HG03521 (cell line): ENCODE measurements around the gene INPP5F.
A peak's percentile ranks its signal among the peaks of the same experiment; 100 is the strongest.
"Not testable (repeated sequence)": the region's sequence is repeated elsewhere in the genome, so short reads cannot be mapped to it uniquely, and the experiment has no call there.

Source experiments
- ATAC-seq: cut with Tn5 transposase; IDR thresholded peaks from one replicate; pipeline ENCODE4 v1.9.1; 2021; ENCODE audit warnings: mild to moderate bottlenecking, moderate library complexity; ENCODE audit not compliant: unreplicated experiment

INPP5F gene

DNA sequence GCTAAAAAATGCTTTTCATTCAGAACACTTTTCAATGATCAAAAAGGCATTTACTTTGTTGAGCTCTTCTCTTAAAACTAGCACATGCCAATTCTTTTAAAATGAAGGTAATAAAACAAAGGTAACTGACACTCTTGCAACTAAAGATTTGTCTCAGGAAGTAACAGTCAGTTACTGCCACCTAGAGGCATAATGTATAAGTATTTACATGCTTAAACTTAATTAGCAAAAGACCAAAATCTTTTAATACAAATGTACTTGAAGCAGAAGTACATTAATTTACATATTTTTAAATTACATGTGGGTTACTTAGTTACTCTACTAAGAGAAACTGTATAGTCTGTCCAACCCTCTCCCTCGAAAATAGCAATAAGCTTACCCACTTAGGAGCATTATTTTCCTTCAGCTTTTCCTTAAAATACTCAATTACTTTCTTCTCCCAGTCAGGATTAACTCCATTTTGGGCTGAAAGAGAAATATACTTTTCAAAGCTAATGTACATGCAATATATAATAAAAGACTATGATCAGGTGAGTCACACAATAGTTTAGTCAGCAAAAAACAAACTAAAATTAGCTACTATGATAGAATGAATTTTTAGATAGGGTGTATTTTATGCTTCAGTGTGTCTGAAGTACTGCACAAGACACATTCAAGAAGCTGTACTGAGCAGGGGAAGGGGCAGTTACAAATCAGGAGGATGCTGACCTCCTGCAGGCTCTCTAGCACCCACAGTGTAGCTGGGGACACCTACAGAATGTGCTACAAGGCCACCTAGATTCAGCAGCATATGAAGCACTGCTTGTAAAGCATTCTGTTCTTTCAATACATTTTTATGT is 133.8 kb downstream of the INPP5F start:
- no peak for ATAC-seq

DNA sequence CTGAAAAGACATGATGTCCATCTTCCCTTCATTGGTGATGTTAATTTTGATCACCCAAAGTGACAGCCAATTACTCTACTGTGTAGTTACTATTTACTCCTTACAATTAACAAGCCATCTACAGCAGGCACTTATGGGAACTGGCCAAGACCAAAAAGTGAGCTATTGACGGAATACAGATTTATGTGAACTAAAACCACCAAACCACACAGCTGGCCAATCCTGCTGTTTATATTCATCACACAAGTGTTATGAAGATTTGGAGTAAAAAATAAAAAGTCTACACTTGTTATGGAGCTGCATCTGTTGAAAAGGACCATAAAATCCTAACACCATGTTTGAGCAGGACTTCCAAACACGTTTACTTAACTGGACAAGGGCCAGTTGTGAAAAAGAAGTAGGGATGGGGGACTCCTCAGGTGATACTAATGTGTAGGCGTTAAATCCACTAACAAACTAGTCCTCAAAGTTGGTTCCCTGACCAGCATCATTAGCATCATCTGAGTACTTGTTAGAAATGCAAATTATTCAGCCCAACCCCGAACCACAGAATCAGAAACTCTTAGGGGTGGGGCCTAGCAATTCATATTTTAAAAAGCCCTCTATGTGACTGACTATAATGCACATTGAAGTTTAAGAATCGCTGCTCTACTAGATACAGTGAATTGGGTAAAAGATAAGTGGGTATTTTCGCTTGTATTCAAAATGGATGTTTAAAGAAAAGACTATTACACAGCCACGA is 135.2 kb downstream of the INPP5F start:
- ATAC-seq: peak; percentile 46

DNA sequence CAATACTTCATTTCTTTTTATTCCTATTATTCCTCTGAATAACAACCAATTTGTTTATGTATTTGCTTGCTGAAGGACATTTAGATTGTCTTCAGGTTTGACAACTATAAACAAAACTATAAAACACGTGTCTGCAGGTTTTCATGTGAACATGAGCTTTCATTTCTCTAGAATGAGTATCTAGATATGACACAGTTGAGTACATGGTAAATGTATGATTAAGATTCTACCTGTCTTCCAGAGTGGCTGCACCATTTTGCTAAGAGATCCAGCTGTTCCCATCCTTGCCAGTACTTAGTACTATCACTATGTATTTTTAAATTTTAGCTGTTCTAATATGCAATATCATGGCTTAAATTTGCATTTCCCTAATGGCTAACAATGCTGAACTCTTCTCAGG is 136.7 kb downstream of the INPP5F start:
- no peak for ATAC-seq

DNA sequence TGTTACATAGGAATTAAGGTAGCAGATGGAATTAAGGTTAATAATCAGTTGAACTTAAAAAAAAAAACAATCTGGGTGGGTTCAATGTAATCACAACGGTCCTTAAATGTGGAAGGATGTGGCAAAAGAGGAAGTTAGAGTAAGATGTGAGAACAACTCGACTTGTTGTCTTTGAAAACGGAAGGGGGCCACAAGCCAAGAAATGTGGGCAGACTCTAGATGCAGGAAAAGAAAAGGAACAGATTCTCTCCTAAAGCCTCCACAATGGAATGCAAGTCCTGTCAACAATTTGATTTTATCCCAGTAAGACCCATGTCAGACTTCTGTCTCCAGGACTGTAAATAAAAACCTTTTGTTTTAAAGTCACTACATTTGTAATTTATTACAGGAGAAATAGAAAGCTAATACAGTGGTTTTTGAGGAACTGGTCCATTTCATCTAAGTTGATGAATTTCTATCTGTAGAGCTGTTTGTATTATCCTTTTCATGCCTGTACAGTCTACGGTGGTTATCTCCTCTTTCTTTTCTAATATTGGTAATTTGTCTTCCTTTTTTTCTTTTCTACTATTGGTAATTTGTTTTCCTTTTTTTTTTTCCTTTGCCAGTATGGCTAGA is 138.2 kb downstream of the INPP5F start:
- ATAC-seq: no peak

DNA sequence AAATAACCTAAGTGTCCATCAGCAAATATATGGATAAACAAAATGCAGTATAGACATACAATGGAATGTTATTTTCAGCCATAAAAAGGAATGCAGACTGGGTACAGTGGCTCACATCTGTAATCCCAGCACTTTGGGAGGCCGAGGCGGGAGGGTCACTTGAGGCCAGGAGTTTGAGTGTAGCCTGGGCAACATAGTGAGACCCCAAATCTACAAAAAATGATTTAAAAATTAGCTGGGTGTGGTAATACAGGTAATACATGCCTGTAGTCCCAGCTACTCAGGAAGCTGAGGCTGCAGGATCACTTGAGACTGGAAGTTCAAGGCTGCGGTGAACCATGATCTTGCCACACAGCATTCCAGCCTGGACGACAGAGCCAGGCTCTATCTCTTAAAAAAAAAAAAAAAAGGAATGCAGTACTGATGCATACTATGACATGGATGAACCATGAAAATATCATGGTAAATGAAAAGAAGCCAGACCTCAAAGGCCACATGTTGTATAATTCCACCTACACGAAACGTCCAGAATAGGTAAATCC is 139.9 kb downstream of the INPP5F start:
- ATAC-seq: no peak

DNA sequence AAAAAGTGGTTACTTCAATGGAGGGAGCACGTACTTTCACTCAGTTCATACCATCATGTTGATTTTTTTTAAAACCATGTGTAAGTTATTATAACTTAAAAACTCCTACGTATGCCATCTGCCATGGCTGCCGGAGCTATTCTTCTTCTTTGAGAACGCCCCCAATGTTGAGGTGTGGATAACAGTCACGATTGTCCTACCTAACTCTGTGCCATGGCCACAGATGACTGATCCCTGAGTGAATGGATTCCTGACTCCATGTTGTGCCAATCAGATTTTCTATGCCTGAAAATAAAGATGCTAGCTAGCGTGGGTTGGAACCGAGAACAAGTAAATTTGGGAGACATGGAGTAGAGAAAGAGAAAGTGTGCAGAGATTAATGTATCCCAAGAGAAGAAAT is 141.5 kb downstream of the INPP5F start:
- ATAC-seq: no peak

DNA sequence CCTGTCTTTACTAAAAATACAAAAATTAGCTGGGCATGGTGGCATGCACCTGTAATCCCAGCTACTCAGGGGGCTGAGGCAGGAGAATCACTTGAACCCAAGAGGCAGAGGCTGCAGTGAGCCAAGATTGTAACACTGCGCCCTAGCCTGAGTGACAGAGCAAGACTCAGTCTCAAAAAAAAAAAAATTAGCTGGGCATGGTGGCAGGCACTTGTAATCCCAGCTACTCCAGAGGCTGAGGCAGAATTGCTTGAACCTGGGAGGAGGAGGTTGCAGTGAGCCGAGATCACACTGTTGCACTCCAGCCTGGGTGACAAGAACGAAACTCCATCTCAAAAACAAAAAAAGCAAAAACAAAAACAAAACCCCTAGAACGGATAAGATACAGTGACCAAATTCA is 143.5 kb downstream of the INPP5F start:
- ATAC-seq: not testable (repeated sequence)

DNA sequence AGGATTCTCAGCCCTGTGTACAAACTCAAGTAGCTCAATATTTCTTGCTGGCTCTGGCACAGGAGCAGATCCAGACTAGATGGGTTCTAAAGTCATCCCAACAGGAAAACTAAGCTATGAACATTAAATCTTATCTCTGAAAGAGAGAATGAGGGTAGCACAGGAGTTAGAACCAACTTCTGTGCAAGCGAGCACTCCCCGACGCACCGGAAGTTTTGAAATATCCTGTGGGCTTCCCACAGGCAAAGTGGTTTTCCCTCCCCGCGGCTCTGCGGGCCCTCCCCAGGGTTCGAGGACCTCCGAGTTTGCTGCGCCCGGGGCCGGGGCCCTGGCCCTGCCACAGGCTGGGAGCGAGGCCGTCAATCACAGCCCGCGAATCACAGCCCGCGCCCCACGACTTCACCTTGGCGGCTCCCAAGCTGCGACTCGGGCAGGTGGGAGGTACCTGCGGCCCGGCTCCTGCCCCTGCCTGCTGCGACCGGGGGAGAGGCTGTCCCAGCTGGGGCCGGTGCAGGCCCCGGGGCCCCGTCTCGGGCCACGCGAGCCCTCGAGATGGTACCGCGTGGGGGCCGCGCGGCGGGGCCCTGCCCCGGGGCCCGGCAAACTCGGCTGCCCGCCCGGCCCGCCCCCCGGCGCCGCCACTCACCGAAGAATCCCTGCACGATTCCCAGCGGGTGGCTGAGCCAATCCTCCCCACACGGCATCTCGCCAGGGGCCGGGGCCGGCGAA is 146.2 kb downstream of the INPP5F start:
- ATAC-seq: peak; percentile 36

DNA sequence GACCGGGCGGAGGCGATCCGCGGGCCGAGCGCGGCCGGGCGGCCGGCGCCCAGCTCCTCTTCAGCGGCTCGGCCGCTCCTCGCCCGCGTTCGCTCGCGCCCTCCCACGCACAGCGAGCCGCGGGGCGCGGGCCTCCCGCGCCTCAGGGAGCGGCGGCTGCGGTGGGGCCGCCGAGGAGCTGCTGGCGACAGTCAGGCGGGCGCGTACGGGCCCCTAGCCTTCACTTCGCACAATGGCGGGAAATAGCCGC is 146.7 kb downstream of the INPP5F start, which contains the start of gene MCMBP:
Gene MCMBP (minus strand): TSS at position 234 of the 250 bp plus-strand sequence. CDS start 259 bp downstream, outside the sequence.
- no peak for ATAC-seq

DNA sequence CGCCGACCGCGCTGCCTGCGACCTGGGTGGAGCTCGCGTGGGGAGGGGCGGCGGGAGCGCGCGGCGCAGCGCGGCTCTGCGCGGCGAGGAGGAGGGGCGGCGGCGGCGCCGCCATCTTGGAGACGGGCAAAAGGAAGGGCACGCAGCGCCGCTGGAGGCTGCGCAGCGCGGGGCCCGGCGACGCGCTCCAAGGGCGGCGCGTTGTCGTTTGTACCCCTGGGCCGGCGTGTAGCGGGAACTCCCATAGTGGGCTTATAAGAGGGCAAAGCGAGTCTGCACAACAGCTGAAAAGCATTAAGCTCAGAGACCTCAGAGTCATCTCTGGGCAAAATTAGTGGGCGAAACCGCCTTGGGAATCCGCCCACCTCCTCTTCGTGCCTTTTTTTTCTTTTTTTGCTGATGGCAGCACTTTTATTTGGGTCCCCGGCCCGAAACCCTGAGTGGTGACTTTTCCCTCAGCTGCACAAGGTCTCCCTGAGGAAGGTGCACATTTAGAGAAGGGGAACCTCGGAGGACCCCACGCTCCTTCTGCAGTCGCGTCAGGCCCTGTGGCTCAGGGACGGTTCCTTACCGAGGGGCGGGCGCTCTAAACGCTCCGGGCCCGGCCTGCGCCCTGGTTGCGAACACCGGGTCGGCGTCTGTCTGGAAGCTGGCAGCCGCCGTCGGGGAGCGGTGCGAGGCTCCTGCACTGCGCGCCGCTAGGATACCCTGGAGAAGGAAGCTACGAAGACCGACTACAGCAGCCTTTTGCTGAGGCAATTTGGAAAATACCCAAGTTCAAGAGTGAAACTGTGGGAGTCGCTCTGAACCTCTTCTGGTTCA is 147.2 kb downstream of the INPP5F start:
- ATAC-seq: peak; percentile 91

DNA sequence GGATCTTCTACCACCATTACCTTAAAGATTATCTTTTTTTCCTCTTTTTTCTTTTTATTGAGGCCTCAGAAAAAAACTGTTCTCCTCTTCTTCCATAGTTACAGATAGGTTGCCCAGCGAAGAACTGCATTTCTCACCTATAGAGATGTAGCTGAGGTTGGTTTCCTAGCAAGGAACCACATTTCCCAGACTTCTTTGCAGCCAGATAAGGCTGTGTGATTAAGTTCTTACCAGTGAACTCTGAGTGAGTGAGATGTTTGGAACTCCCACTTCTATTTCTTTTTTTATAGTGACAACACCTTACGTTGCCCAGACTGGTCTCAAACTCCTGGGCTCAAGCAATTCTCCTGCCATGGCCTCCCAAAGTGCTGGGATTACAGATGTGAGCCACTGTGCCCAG is 152.7 kb downstream of the INPP5F start:
- ATAC-seq: no peak
